ENCODE results near the gene SMAD7.

The SMAD7 gene

GRCh38 chr18:48933578-48934414 lies 17.0 kb downstream of the SMAD7 start:
- peak overlapping the region; percentile 44 for H3K4me3 Mint-ChIP-seq
- H3K27ac Mint-ChIP-seq = peak overlapping the region; percentile 55
- H3K4me1 Mint-ChIP-seq = peaks cover 96% of the 10 kb centered on the region
- H3K27me3 Mint-ChIP-seq = no peaks in the 10 kb centered on the region
- no peaks in the 10 kb centered on the region for H3K36me3 Mint-ChIP-seq
- H3K9me3 Mint-ChIP-seq = no peaks in the 10 kb centered on the region

GRCh38 chr18:48932822-48933510 lies 17.8 kb downstream of the SMAD7 start:
- H3K36me3 Mint-ChIP-seq = no peaks in the 10 kb centered on the region
- H3K4me1 Mint-ChIP-seq = peaks cover 96% of the 10 kb centered on the region
- peak overlapping the region; percentile 82 for H3K27ac Mint-ChIP-seq
- peak overlapping the region; percentile 57 for H3K4me3 Mint-ChIP-seq
- H3K9me3 Mint-ChIP-seq = no peaks in the 10 kb centered on the region
- no peaks in the 10 kb centered on the region for H3K27me3 Mint-ChIP-seq

DNA sequence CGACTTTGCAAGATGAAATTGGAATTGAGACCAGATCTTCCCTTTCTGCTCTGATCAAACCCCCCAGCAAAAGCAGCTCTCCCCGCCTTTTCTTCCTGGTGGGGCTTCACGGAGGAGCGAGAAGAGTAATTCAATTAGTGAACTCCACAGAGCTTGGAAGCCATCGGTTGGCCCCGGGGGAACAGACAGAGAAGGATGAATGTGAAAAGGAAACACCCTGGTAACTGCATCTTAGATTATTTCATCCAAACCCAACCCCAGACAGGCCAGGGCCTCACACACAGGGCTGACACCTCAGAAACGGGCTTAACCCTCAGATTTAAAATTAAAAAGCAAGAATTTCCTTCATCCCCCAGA lies 18.3 kb downstream of the SMAD7 start:
- H3K4me1 Mint-ChIP-seq = peaks cover 96% of the 10 kb centered on the region
- H3K4me3 Mint-ChIP-seq = peak overlapping the region; percentile 57
- no peaks in the 10 kb centered on the region for H3K27me3 Mint-ChIP-seq
- no peaks in the 10 kb centered on the region for H3K9me3 Mint-ChIP-seq
- H3K27ac Mint-ChIP-seq = peak overlapping the region; percentile 81
- H3K36me3 Mint-ChIP-seq = no peaks in the 10 kb centered on the region

GRCh38 chr18:48931680-48932461 lies 18.9 kb downstream of the SMAD7 start:
- H3K36me3 Mint-ChIP-seq = peaks cover 2% of the 10 kb centered on the region
- peak overlapping the region; percentile 81 for H3K27ac Mint-ChIP-seq
- no peaks in the 10 kb centered on the region for H3K9me3 Mint-ChIP-seq
- H3K4me3 Mint-ChIP-seq = peak overlapping the region; percentile 57
- no peaks in the 10 kb centered on the region for H3K27me3 Mint-ChIP-seq
- H3K4me1 Mint-ChIP-seq = peaks cover 99% of the 10 kb centered on the region

DNA sequence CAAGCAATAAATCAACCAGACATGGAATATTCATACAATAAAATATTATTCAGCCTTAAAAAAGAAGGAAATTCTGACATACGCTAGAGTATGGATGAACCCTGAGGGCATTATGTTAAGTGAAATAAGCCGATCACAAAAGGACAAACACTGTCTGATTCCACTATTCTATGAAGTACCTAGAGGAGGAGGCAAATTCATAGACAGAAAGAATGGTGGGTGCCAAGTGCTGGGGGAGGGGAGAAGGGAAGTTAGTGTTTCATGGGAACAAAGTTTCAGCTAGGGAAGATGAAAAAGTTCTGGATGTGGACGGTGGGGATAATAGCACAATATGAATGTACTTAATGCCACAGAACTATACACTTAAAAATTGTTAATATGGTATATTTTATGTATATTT lies 19.8 kb downstream of the SMAD7 start:
- peaks cover 5% of the 10 kb centered on the region for H3K36me3 Mint-ChIP-seq
- peaks cover 97% of the 10 kb centered on the region for H3K4me1 Mint-ChIP-seq
- no peak overlapping the region for H3K27ac Mint-ChIP-seq
- no peak overlapping the region for H3K4me3 Mint-ChIP-seq
- no peaks in the 10 kb centered on the region for H3K27me3 Mint-ChIP-seq
- no peaks in the 10 kb centered on the region for H3K9me3 Mint-ChIP-seq

GRCh38 chr18:48929941-48930713 lies 20.6 kb downstream of the SMAD7 start:
- Mint-ChIP-seq H3K4me1 (peaks cover 94% of the 10 kb centered on the region), H3K27ac (peak overlapping the region; percentile 71), H3K27me3 (no peaks in the 10 kb centered on the region), H3K9me3 (no peaks in the 10 kb centered on the region), H3K4me3 (peak overlapping the region; percentile 71), H3K36me3 (peaks cover 5% of the 10 kb centered on the region)

GRCh38 chr18:48929212-48929612 lies 21.6 kb downstream of the SMAD7 start:
- H3K4me3 Mint-ChIP-seq = peak overlapping the region; percentile 83
- H3K4me1 Mint-ChIP-seq = peaks cover 94% of the 10 kb centered on the region
- peaks cover 5% of the 10 kb centered on the region for H3K36me3 Mint-ChIP-seq
- H3K27me3 Mint-ChIP-seq = no peaks in the 10 kb centered on the region
- H3K9me3 Mint-ChIP-seq = no peaks in the 10 kb centered on the region
- H3K27ac Mint-ChIP-seq = peak overlapping the region; percentile 84

GRCh38 chr18:48928787-48929186 lies 22.0 kb downstream of the SMAD7 start:
- peak overlapping the region; percentile 83 for H3K4me3 Mint-ChIP-seq
- no peaks in the 10 kb centered on the region for H3K9me3 Mint-ChIP-seq
- H3K4me1 Mint-ChIP-seq = peaks cover 94% of the 10 kb centered on the region
- no peaks in the 10 kb centered on the region for H3K27me3 Mint-ChIP-seq
- H3K27ac Mint-ChIP-seq = peak overlapping the region; percentile 84
- peaks cover 5% of the 10 kb centered on the region for H3K36me3 Mint-ChIP-seq

- H3K9me3 Mint-ChIP-seq = no peaks in the 10 kb centered on the region
- H3K27me3 Mint-ChIP-seq = no peaks in the 10 kb centered on the region
- no peak overlapping the region for H3K4me3 Mint-ChIP-seq
- H3K36me3 Mint-ChIP-seq = peaks cover 6% of the 10 kb centered on the region
- peaks cover 94% of the 10 kb centered on the region for H3K4me1 Mint-ChIP-seq
- H3K27ac Mint-ChIP-seq = peak overlapping the region; percentile 55
Observed at GRCh38 chr18:48927286-48928080, 23.3 kb downstream of the SMAD7 start.

DNA sequence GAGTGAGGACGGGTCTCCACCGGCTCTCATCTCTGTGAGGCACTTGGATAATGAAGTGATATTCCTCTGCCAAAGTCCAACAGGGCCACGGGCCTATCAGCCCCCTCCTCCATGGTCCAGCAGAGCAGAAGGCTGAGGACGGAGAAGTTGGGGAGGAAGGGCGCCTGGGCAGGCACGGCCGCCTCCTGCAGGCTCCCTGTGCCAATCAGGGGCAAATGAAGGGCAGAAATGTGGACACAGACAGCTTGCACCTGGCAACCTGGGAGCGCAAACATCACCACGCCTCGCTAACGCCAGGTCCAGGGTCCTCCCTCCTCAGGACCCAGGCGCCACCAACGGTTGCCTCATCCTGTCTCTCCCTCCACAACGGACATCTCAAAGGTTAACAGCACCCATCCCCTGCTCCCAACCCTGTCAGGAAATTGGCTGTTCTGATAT lies 24.3 kb downstream of the SMAD7 start:
- H3K27ac Mint-ChIP-seq = peak overlapping the region; percentile 55
- no peaks in the 10 kb centered on the region for H3K9me3 Mint-ChIP-seq
- no peaks in the 10 kb centered on the region for H3K27me3 Mint-ChIP-seq
- peak overlapping the region; percentile 39 for H3K4me3 Mint-ChIP-seq
- peaks cover 86% of the 10 kb centered on the region for H3K4me1 Mint-ChIP-seq
- H3K36me3 Mint-ChIP-seq = peaks cover 6% of the 10 kb centered on the region

DNA sequence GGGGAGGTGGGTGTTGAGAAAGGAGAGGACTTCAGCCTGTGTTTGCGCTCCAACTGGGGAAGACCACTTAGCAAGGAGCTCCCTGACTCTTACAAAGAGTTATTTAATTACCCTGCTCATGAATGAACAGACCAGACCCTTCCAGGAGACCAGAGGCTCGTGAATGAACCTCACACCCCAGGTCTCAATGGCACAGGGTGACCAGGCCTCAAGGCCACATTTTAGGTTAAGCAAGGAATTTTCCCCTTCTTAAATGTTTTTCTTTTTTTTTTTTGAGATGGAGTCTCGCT lies 25.3 kb downstream of the SMAD7 start:
- Mint-ChIP-seq H3K9me3 (no peaks in the 10 kb centered on the region), H3K27ac (no peak overlapping the region), H3K36me3 (peaks cover 8% of the 10 kb centered on the region), H3K27me3 (no peaks in the 10 kb centered on the region), H3K4me1 (peaks cover 81% of the 10 kb centered on the region), H3K4me3 (no peak overlapping the region)

DNA sequence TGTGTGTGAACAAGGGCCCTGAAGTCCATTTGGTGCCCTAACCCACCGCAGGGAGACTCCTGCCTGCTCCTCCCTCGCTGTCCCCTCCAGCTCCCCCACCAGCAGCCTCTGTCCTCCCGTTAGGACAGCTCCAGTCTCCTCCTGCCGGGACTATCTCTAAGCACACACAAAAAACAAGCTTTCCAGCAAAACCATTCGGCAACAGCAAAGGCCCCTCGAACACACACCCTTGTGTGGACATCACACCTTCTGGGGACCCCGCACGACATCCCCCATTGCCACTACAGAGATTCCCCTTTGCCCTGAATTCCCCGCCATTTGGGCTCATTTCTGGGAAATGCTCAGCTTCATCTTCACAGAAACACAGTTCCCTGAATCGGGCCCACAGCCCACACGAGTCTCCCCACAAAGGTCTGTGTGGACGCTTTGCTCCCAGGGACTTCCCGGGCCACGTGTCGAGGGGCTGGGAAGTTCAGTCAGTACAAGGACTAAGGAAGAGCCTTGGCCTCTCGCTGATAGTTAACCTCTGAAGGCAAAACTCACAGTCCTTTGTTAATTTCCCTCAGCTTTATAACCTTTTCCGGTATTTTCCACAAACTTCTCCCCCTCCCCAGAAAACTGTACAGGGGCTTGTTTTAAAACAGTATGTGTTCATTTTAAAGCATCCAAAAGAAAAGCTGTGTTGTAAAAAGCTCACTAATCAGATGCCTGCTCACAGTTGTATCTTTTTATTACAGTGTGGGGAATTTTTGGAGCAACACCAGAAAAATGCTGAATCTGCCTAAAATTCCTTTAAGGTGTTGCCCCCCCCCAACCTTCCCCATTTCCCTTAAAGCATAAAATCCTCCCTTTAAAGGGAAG lies 25.9 kb downstream of the SMAD7 start:
- peak overlapping the region; percentile 61 for H3K4me3 Mint-ChIP-seq
- H3K36me3 Mint-ChIP-seq = peaks cover 12% of the 10 kb centered on the region
- no peaks in the 10 kb centered on the region for H3K9me3 Mint-ChIP-seq
- peaks cover 79% of the 10 kb centered on the region for H3K4me1 Mint-ChIP-seq
- no peaks in the 10 kb centered on the region for H3K27me3 Mint-ChIP-seq
- H3K27ac Mint-ChIP-seq = peak overlapping the region; percentile 84

- Mint-ChIP-seq H3K27ac (peak overlapping the region; percentile 72), H3K4me1 (peaks cover 70% of the 10 kb centered on the region), H3K27me3 (no peaks in the 10 kb centered on the region), H3K9me3 (no peaks in the 10 kb centered on the region), H3K36me3 (peaks cover 12% of the 10 kb centered on the region), H3K4me3 (peak overlapping the region; percentile 61)
Observed at GRCh38 chr18:48923746-48924629, 26.8 kb downstream of the SMAD7 start.
